ENCODE measurements around the gene IFT43.

Gene IFT43

GRCh38 chr14:76015191-76015590 lies 29.6 kb downstream of the IFT43 start:
- no peak for DNase-seq (ENCODE audit: low spot score)

- DNase-seq (ENCODE audit: low spot score) = no peak
Observed at GRCh38 chr14:76015668-76016067, 30.1 kb downstream of the IFT43 start.

DNA sequence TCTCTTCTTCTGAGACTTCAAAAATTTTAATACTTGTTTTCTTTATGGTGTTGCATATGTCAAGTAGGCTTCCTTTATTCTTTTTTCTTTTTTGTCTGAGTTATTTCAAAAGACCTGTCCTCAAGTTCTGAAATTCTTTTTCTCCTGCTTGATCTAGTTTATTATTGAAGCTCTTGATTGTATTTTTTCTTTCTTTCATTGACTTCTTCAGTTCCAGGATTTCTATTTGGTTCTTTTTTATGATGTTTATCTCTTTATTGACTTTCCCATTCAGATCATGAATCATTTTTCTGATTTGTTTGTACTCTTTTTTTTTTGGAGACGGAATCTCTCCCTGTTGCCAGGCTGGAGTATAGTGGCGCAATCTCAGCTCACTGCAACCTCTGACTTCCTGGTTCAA lies 34.1 kb downstream of the IFT43 start:
- DNase-seq (ENCODE audit: low spot score) = no peak

DNA sequence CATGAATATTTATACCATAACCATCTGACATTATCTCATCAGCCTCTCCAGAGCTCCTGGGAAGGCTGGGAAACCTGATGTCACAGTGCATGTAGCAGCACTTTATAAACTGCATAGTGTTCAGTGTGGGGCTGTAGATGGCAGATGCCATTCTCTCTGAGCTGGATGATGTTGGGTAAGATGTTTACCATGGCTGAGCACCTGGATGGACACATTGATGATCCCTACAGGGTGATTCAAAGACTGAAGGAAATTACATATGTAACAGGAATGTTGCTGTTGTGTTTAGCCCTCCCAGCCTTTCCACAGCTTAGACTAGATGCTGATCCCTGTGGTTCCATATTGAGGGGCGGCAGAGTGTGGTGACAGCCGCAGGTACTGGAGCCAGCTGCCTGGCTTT lies 37.4 kb downstream of the IFT43 start:
- DNase-seq (ENCODE audit: low spot score) = no peak

DNA sequence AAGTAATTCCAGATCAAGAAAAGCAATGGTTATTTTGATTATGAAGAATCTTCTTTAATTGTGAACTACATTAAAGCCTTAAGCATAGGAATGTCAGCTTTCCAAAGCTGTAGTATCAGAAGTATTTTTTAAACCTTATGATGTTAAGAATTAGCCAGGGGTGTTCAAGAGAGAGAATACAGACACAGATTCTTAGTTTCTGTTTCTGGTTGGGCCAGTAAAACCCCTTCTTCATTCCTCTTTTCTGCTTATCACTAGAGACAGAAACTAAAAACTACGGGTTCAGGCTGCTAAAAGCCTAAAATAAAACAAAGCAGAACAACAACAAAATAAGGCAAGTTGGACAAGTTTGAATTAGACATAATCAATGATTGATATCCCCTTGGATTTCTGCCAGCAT lies 38.2 kb downstream of the IFT43 start:
- no peak for DNase-seq (ENCODE audit: low spot score)

GRCh38 chr14:76024211-76024907 lies 38.8 kb downstream of the IFT43 start:
- no peak for DNase-seq (ENCODE audit: low spot score)

- no peak for DNase-seq (ENCODE audit: low spot score)
Observed at GRCh38 chr14:76034566-76034965, 49.0 kb downstream of the IFT43 start.

DNA sequence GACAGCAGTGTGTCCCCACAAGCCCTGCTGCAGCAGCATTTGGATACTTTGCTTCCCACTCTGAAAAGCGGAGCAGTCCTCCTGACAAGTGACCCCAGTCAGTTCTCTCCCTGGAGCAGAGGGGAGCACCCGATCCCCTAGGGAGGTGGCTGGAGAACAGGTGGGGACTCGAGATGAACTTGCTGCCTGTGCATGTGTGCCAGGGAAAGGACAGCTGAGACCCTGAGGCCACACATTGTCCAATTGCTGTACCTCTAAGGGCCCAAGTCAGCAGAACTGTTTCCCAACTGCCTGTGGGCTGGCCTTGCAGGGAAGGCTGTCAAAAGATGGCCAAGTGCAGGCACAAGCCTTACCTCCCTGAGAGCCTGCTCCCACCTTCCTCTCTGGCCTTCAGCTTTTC lies 55.1 kb downstream of the IFT43 start:
- no peak for DNase-seq (ENCODE audit: low spot score)

DNA sequence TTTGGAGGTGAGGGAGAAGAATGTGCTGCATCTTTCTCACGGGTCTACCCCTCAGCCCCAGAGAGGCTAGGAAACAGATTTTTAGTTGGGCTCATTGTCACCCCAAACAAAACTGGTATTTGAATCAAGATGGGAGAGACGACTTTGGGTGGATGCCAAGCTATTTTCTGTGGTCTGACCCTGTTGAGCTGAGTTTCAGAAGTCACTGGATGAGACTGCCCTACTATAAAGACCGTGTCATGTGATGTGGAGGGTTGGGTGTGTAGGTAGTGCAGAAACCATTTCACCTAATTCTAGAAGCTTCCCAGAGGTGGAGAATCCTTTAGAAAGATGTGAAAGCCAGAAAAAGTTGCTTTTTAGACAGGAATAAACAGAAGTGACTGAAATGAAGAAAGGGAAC lies 60.2 kb downstream of the IFT43 start:
- no peak for DNase-seq (ENCODE audit: low spot score)

DNA sequence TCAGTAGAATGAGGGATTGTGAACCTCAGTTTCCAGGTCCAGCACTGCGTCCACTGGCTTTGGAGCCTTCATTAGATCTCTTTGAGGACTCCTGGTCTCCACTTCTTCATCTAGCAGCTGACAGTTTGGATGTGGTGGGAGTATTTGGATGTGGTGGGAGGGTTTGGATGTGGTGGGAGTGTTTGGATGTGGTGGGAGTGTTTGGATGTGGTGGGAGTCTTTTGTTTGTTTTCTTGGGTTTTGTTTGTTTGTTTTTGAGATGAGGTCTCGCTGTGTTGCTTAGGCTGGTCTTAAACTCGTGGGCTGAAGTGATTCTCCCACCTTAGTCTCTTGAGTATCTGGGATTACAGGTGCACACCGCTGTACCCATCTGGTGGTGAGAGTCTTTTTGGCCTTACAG lies 64.7 kb downstream of the IFT43 start:
- no peak for DNase-seq (ENCODE audit: low spot score)

- DNase-seq (ENCODE audit: low spot score) = peak; percentile 65
Observed at GRCh38 chr14:76050797-76051392, 65.3 kb downstream of the IFT43 start.

DNA sequence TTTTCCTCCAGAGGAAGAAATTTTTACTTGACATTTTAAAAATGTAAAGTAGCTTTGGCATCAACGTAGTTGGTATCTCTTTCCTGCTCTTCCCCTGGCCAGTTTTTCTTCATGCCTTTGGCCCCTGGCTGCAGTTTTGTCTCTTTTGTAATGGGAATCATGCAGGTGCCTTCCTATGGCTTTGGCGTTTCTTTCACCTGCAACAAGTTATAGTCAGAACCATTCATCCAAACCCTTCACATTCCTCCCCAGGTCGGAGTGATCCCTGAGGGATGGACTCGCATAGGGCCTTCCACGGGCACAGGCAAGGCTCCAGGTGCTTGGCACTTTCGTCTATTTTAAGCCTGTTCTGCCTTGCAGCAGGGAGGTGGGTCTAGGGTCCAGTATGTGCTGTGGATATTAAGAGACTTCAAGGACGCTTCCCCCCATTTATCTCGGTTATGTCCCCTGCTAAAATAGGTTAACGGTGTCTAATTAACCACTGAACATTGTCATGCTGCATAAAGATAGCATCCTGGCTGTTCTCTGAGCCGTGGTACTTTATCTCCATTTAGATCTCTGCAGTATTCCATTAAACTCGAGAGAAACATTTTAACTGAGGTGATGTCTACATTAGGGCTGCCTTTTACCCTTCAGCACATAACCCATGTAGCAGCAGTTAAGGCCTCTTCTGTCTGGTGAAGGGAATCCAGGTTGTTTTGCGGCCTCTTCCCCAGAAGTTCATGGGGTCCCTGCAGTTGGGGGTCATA lies 66.3 kb downstream of the IFT43 start:
- DNase-seq (ENCODE audit: low spot score) = no peak

DNA sequence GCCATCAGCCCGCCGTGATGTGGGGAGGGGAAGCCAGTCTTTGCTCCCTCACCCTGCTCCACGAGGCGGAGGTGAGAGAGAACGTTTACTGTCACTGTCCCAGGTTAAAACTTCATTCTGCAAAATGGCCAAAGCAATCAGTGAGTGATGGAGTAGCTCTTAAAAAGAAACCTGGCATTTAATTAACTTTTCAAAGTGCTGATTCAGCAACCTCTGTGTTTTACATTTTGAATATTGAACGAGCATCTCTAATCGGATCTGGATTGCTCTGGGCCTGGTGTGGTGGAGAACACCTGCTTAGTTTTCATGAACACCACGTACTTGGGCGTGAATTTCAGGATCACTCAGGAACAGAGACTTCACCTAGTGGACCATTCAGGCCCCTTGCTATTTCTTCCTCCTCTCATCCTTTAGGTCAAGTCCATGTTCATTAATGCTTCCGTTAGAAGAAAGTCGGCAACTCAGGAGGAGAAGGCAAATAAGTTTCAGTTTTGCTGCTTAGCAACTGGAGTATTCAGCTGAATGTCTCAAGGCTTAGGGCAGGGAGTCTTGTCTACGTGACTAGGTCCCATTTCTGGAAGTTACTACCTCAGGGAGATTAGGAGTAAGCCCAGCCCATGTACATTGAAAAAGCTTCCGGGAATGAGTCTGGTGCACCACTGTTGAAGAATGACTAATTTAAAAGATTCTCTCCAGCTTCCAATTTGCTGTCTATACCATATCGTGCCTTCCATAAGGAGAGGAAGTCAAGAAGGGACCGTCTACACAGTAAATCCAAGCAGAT lies 68.2 kb downstream of the IFT43 start:
- no peak for DNase-seq (ENCODE audit: low spot score)

DNA sequence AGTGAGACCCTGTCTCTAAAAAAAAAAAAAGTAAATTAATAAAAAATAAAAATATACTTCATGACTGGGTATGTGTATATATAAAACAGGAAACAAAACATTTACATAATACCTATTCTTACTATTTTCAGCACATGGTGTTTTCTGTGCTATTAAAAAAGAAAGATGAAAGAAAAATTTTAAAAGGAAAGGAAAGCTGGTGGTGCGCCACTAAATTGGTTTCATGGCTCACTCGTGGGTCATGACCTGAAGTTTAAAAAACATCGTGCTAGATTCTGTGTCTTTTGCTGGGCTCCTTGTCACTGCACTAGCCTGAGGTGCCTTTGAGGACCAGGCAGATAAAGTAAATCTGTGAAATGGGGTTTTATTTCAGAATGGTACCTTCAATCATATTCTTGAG lies 69.8 kb downstream of the IFT43 start:
- no peak for DNase-seq (ENCODE audit: low spot score)

GRCh38 chr14:76056128-76056527 lies 70.6 kb downstream of the IFT43 start:
- DNase-seq (ENCODE audit: low spot score) = peak; percentile 21

DNA sequence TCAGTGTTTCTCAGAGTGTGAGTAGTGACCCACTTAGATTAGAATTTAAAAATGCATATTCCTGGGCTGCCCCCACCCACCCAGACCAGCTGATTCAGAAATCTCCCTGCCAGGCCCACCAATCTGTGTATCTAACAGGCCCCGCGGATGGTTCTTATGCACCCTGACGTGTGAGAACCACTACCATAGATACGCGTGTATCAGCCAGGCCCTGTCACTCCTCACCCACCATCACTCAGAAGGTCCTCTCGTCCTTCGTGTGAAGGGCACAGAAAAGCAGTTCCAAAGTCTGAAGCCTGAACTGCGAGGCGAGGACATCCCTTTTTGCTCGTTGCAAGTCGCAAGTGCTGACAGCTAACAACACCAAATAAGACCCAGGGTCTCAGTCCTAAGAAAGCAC lies 72.4 kb downstream of the IFT43 start:
- no peak for DNase-seq (ENCODE audit: low spot score)

DNA sequence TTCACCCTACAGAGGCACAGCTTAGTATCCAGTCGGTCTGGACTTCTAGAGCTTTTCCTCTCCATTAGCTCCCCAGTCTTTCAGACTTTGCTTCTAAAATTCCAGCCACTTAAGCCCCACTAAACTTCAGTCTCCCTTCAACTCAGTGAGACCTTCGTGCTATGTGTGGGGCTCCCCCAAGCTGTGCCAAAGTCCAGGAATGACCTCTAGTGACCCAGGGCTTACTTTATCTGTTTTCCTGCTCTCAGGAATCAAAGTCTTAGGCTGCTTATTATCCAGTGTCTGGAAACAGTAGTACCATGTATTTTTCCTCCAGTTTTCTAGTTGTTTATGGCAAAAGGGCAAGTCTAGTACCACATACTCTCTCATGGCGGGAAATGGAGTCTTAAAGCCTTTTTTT lies 77.8 kb downstream of the IFT43 start:
- no peak for DNase-seq (ENCODE audit: low spot score)

DNA sequence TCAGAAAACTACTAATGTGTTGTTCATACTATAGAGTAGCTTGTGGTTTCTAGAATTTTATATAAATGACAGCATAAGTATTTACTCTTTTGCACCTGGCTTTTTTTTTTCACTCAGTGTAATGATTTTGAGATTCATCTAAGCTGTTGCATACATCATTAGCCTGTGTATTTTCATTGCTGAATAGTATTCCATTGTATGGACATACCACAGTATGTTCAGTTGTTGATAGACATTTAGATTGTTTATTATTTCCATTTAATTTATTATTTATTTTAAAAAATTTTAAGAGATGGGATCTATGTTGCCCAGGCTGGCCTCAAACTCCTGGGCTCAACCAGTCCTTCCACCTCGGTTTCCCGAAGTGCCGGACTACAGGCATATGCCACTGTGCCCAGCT lies 80.0 kb downstream of the IFT43 start:
- DNase-seq (ENCODE audit: low spot score) = no peak

DNA sequence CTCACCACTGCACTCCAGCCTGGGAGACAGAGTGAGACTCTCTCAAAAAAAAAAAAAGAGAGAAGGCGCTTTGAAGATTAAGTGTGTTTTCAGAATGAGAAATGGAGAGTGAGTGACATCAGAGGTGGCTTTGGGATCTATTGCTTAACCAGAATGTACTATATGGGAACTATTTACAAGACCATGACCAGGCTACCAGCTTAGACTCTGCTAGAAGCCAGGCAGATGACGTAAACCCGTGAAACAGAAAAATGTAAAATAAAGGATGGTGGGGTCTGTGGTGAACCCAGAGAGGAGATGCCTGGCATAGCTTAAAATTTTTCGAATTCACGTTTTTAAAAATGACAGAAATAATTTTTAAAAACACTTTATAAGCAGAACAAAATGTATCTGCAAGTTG lies 82.0 kb downstream of the IFT43 start:
- DNase-seq (ENCODE audit: low spot score) = no peak

DNA sequence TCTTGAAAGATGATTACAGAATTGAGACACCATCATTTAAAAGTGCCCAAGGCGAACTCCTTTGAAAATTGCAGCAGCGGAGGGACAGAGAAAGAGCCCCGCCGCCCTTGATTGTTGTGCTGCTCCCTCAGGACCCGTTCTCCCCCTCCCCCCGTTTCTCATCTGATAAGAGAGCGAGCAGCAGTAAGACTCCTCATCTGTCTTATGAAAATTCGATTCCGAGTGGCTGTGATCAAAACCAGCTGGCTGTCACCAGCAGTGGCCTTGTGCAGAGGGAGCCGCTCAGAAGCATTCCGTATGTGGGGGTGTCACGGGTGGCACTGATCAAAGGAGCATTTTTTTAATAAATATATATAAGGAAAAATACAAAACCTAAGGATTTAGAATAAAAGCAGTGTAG lies 88.2 kb downstream of the IFT43 start:
- no peak for DNase-seq (ENCODE audit: low spot score)

- no peak for DNase-seq (ENCODE audit: low spot score)
Observed at GRCh38 chr14:76077340-76077739, 91.8 kb downstream of the IFT43 start.

DNA sequence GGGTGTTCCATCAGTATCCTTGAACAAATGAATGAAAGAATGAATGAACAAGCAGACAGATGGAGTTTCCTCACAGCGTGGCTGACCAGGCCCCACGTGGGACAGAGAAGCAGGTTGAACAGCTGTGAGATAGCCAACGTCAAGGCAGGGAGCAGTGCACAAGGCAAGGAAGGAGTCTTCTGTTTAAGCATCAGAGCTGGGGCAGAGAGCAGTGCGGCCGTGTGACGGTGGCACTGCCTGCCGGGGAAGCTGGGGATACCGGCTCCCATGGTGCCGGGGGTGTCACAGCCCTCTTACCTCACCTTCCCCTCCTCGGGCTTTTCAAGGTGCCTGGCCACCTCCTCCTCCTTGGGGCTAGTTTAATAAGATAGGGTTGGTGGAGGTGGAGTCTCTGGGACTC lies 92.9 kb downstream of the IFT43 start:
- no peak for DNase-seq (ENCODE audit: low spot score)

DNA sequence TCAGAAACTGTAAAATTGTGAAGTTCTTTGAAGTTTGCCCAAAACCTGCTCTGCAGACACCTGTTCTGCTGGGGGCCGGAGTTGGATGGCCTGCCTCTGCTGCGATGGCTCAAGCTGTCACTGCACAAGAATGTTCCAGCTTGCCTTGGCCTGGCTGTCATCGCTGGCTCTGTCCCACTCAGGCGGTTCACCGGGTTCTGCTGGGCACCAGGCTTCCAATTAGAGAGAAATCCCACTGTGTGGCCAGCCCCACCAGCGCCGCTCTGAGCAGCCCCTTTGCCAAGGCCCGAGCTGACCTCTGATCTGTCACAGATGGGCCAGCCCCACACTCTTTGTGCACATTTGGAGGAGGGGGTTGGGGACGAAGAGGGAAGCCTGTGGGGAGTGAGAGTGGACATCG lies 94.5 kb downstream of the IFT43 start:
- no peak for DNase-seq (ENCODE audit: low spot score)
